K562 (cell line): Measurements from ENCODE around the gene PTPRC.

Experiments used
- BRCA1 ChIP-seq, 2 experiments: fragments of 450-650 bp in 1 of 2; sonication (generic) in 1 of 2; formaldehyde crosslinking in 1 of 2; IDR thresholded peaks; 2 replicates each; pipeline versions ENCODE4 v1.5.0 to v1.6.1; 2017 to 2020; ENCODE audit warnings: mild to moderate bottlenecking in 1 of 2, missing genetic modification reagents in 1 of 2
- CBX2 ChIP-seq: fragments of 200-600 bp; sonication (generic); IDR thresholded peaks from one replicate; pipeline ENCODE4 v1.6.1; 2012; ENCODE audit warnings: mild to moderate bottlenecking, low read length, inconsistent platforms; ENCODE audit not compliant: insufficient read depth, poor library complexity, severe bottlenecking
- CHCHD3 ChIP-seq: fragments of 250-450 bp; sonication (Bioruptor Pico); IDR thresholded peaks from 2 replicates; pipeline ENCODE4 v2.1.2; 2022; ENCODE audit warnings: mild to moderate bottlenecking
- JUND ChIP-seq, 2 experiments: IDR thresholded peaks; 2 replicates in 1 of 2; 3 replicates in 1 of 2; pipeline ENCODE4 v1.6.1; 2011; ENCODE audit warnings: borderline replicate concordance in 2 of 2, low read depth in 2 of 2, low read length in 2 of 2, improper control_type of control experiment in 1 of 2, missing biosample characterization in 1 of 2, missing genetic modification characterization in 1 of 2, missing genetic modification reagents in 1 of 2
- POLR2AphosphoS5 ChIP-seq: IDR thresholded peaks from 2 replicates; pipeline ENCODE4 v1.6.1; 2011; ENCODE audit warnings: mild to moderate bottlenecking, low read depth, low read length, moderate library complexity; ENCODE audit not compliant: control insufficient read depth, insufficient read depth
- SETDB1 ChIP-seq: IDR thresholded peaks from one replicate; pipeline ENCODE4 v1.6.1; 2012; ENCODE audit warnings: low read length, control low read depth, inconsistent platforms
- ZNF124 ChIP-seq: sonication (generic); formaldehyde crosslinking; IDR thresholded peaks from 2 replicates; pipeline ENCODE4 v1.8.1; 2022; ENCODE audit warnings: missing genetic modification reagents
- ZNF282 ChIP-seq: sonication (generic); formaldehyde crosslinking; IDR thresholded peaks from 2 replicates; pipeline ENCODE4 v1.8.1; 2023; ENCODE audit warnings: missing genetic modification reagents
- ZNF384 ChIP-seq: IDR thresholded peaks from 2 replicates; pipeline ENCODE4 v1.6.1; 2012; ENCODE audit warnings: low read depth, low read length, improper control_type of control experiment
- ZNF408 ChIP-seq: fragments of 250-450 bp; sonication (Bioruptor Pico); IDR thresholded peaks from 2 replicates; pipeline ENCODE4 v1.4.0; 2020; ENCODE audit warnings: low read depth, mild to moderate bottlenecking, moderate library complexity
- TF ChIP-seq, protein P1 (sequence below), 3 experiments: fragments of 200-800 bp in 1 of 3; fragments of 250-450 bp in 1 of 3; fragments of 450-650 bp in 1 of 3; sonication (Bioruptor Pico) in 1 of 3; sonication (Bioruptor generic) in 1 of 3; formaldehyde crosslinking in 1 of 3; IDR thresholded peaks; 2 replicates each; pipeline versions ENCODE4 v1.6.1 to v1.8.0; 2016 to 2022; ENCODE audit warnings: mild to moderate bottlenecking in 2 of 3, missing genetic modification characterization in 2 of 3, missing compliant biosample characterization in 1 of 3, moderate library complexity in 1 of 3
- TF ChIP-seq, protein P2 (sequence below): fragments of 250-450 bp; sonication (Bioruptor Pico); IDR thresholded peaks from 2 replicates; pipeline ENCODE4 v1.5.0; 2020; ENCODE audit warnings: mild to moderate bottlenecking, borderline replicate concordance
- TF ChIP-seq, protein P3 (sequence below): fragments of 150-350 bp; conservative IDR thresholded peaks from 2 replicates; pipeline ENCODE4 v1.6.1; 2014; ENCODE audit warnings: low read length
- TF ChIP-seq, protein P4 (sequence below), 3 experiments: IDR thresholded peaks in 2 of 3; conservative IDR thresholded peaks in 1 of 3; 2 replicates each; pipeline ENCODE4 v1.5.1; 2011 to 2012; ENCODE audit warnings: low read length in 3 of 3, mild to moderate bottlenecking in 3 of 3, control low read depth in 2 of 3, improper control_type of control experiment in 1 of 3, inconsistent platforms in 1 of 3, low read depth in 1 of 3, mixed read lengths in 1 of 3, moderate library complexity in 1 of 3; ENCODE audit not compliant: insufficient read depth in 2 of 3

DNA sequence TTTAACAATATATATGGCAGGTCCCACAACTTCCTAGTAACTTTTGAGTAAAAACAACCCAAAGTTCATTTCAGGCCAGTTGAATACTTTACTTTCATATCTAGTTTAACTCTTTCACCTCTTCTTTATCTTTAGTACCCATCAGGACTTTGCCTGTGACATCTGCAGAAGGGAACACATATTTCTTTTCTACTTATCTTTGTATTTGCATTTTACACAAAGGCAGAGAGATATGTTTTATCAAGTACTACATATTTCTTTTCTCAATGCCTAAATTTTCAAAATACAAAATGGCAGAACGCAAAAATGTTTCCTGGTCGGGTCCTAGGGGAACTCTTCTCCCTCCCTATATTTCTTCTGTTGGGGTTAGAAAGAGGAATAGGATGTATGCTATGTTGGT, 6.8 kb upstream of the PTPRC start:
- TF ChIP-seq, protein P1, sequence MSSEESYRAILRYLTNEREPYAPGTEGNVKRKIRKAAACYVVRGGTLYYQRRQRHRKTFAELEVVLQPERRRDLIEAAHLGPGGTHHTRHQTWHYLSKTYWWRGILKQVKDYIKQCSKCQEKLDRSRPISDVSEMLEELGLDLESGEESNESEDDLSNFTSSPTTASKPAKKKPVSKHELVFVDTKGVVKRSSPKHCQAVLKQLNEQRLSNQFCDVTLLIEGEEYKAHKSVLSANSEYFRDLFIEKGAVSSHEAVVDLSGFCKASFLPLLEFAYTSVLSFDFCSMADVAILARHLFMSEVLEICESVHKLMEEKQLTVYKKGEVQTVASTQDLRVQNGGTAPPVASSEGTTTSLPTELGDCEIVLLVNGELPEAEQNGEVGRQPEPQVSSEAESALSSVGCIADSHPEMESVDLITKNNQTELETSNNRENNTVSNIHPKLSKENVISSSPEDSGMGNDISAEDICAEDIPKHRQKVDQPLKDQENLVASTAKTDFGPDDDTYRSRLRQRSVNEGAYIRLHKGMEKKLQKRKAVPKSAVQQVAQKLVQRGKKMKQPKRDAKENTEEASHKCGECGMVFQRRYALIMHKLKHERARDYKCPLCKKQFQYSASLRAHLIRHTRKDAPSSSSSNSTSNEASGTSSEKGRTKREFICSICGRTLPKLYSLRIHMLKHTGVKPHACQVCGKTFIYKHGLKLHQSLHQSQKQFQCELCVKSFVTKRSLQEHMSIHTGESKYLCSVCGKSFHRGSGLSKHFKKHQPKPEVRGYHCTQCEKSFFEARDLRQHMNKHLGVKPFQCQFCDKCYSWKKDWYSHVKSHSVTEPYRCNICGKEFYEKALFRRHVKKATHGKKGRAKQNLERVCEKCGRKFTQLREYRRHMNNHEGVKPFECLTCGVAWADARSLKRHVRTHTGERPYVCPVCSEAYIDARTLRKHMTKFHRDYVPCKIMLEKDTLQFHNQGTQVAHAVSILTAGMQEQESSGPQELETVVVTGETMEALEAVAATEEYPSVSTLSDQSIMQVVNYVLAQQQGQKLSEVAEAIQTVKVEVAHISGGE (CRISPR knock-in tag; IDR thresholded peaks at IDR 0.05): 0 out of 6 replicates have a peak, but pooled peaks of 1 of the 3 experiments have one; percentile 32
- no peak for TF ChIP-seq JUND (IDR thresholded peaks at IDR 0.05; ENCODE audit: borderline replicate concordance, low read depth, low read length)
- TF ChIP-seq JUND (tag; IDR thresholded peaks at IDR 0.05; ENCODE audit: borderline replicate concordance, low read depth, low read length): no peak
- TF ChIP-seq, protein P2, sequence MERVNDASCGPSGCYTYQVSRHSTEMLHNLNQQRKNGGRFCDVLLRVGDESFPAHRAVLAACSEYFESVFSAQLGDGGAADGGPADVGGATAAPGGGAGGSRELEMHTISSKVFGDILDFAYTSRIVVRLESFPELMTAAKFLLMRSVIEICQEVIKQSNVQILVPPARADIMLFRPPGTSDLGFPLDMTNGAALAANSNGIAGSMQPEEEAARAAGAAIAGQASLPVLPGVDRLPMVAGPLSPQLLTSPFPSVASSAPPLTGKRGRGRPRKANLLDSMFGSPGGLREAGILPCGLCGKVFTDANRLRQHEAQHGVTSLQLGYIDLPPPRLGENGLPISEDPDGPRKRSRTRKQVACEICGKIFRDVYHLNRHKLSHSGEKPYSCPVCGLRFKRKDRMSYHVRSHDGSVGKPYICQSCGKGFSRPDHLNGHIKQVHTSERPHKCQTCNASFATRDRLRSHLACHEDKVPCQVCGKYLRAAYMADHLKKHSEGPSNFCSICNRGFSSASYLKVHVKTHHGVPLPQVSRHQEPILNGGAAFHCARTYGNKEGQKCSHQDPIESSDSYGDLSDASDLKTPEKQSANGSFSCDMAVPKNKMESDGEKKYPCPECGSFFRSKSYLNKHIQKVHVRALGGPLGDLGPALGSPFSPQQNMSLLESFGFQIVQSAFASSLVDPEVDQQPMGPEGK: no peak
- TF ChIP-seq ZNF384: no peak
- no peak for TF ChIP-seq ZNF282 (CRISPR knock-in tag)
- TF ChIP-seq, protein P3, sequence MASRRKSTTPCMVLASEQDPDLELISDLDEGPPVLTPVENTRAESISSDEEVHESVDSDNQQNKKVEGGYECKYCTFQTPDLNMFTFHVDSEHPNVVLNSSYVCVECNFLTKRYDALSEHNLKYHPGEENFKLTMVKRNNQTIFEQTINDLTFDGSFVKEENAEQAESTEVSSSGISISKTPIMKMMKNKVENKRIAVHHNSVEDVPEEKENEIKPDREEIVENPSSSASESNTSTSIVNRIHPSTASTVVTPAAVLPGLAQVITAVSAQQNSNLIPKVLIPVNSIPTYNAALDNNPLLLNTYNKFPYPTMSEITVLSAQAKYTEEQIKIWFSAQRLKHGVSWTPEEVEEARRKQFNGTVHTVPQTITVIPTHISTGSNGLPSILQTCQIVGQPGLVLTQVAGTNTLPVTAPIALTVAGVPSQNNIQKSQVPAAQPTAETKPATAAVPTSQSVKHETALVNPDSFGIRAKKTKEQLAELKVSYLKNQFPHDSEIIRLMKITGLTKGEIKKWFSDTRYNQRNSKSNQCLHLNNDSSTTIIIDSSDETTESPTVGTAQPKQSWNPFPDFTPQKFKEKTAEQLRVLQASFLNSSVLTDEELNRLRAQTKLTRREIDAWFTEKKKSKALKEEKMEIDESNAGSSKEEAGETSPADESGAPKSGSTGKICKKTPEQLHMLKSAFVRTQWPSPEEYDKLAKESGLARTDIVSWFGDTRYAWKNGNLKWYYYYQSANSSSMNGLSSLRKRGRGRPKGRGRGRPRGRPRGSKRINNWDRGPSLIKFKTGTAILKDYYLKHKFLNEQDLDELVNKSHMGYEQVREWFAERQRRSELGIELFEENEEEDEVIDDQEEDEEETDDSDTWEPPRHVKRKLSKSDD: no peak
- no peak for TF ChIP-seq SETDB1
- TF ChIP-seq CBX2: no peak
- TF ChIP-seq, protein P4, sequence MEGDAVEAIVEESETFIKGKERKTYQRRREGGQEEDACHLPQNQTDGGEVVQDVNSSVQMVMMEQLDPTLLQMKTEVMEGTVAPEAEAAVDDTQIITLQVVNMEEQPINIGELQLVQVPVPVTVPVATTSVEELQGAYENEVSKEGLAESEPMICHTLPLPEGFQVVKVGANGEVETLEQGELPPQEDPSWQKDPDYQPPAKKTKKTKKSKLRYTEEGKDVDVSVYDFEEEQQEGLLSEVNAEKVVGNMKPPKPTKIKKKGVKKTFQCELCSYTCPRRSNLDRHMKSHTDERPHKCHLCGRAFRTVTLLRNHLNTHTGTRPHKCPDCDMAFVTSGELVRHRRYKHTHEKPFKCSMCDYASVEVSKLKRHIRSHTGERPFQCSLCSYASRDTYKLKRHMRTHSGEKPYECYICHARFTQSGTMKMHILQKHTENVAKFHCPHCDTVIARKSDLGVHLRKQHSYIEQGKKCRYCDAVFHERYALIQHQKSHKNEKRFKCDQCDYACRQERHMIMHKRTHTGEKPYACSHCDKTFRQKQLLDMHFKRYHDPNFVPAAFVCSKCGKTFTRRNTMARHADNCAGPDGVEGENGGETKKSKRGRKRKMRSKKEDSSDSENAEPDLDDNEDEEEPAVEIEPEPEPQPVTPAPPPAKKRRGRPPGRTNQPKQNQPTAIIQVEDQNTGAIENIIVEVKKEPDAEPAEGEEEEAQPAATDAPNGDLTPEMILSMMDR (IDR thresholded peaks at IDR 0.05 in 2 of 3, conservative IDR thresholded peaks at IDR 0.05 in 1 of 3; ENCODE audit: insufficient read depth in 2 of 3, low read depth in 1 of 3, low read length in 3 of 3): no peak
- no peak for TF ChIP-seq CHCHD3 (CRISPR knock-in tag)
- no peak for TF ChIP-seq ZNF124 (CRISPR knock-in tag)
- TF ChIP-seq POLR2AphosphoS5: no peak
- no peak for TF ChIP-seq BRCA1 (IDR thresholded peaks at IDR 0.05)
- no peak for TF ChIP-seq BRCA1 (CRISPR knock-in tag; IDR thresholded peaks at IDR 0.05)
- no peak for TF ChIP-seq ZNF408 (CRISPR knock-in tag)
